Measurements from ENCODE around the gene MLYCD. TPM values are rescaled to one million over a fixed set of nuclear protein-coding genes. Genes with fewer than 3 reads are reported as not detected.

The MLYCD gene
- total RNA-seq, 1 donor from 2014 or later, result 7.0 TPM

DNA sequence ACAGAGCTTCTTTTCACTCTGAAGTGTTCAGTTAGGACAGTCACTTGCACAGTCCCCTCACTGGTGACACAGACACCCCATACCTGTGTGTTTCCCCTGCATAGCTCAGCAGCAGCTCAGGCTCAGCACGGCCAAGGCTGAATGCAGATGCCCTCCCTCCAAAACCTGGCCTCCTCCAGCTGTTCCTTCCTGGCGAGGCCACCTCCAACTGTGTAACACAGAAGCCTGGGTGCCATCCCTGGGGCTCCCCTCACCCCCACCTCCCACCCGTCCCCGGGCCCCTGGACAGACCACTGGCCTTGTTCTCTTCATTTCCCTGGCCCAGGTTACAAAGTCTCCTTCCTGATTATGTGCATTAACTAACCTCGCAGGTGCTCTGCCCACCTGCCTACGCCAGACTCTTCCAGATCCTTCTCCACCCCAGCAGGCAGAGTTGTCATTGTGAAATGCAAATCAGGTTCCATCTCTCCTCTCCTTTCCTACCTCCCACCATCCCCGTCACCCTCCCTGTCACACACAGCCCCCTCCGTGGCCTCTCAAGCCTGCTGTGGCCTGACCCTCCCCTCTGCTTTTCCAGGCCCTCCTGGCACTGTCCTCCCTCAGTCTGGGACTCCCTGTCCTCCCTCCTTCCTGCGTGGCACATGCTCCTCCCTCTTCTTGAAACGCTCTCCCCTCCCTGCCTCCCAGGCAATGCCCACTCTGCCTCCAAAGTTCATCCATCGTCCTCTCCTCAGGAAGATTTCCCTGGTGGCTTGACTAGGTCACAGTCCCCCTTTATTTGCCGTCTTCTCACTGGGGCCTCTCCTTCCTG is 26.4 kb downstream of the MLYCD start:
- no peak for DNase-seq (ENCODE audit: low spot score)

DNA sequence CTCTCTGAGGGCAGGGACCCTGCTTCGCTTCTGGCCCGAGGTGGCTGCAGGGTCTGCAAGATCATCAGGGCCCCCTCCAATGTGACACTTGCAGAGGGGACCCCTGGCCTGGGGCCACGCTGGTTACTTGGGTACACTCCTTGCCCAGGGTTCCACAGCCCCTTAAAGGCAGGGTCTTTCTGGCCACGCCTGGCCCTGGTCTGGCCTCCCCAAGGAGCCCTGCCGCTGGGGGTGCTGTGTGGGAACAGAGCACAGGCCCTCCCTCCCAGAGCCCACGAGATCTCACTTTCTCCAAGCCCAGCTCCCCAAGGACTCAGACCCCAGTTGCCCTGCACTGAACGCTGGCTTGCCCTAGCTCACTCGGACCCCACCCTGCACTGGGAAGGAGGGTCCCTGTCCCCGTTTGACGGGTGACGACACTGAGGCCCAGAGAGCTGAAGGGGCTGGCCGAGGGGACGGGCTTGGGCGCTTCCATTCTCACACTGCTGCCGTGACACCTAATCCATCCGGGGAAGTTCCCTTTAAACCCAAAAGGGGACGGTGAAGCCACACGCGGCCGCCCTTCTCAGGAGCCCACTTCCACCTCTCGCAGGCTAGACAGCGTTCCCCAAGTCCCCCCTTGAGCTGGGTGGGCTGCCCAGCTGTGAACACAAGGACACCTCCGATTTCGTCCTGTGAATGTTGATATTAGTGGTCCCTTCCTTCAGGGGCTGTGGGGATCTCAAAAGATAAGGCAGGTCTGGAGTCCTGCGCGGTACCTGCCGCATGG is 27.2 kb downstream of the MLYCD start:
- DNase-seq (ENCODE audit: low spot score), result no peak

GRCh38 chr16:83926726-83927397 is 27.9 kb downstream of the MLYCD start:
- peak; percentile 61 for DNase-seq (ENCODE audit: low spot score)

DNA sequence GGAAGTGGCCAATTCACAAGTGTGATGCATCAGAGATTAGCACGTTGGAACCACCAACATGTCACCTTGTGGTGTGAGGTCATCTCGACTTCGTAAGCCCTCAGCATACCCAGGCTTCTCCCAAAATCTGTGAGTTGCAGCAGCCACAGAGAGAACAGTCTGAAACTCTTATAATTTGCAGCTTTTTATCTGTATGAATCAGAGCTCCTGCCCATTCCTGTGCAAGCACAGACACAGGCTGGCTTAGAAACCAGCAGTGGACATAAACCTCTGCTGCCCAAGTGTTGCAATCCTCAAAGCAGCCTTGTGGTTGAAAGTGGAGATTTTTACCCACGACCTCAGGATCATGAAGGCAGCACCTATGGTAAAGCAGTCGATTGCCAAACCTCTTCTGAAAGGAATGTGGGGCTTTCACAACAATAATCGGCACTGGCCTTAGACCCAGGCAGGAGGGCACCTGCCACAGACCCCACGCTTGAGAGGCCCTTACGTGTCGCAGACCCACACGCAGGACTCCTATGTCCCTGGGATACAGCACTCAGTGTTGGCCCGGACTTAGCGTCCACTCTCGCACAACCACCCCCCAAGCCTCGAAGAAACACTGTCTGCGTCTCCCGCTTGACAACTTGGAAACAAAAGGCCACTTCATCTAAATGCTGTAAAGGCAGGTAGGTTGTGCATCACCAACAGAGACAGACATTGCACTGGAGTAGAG is 29.6 kb downstream of the MLYCD start:
- peak; percentile 55 for DNase-seq (ENCODE audit: low spot score)

- DNase-seq (ENCODE audit: low spot score), result no peak
These were observed 31.1 kb downstream of the MLYCD start for GRCh38 chr16:83929811-83930555.

DNA sequence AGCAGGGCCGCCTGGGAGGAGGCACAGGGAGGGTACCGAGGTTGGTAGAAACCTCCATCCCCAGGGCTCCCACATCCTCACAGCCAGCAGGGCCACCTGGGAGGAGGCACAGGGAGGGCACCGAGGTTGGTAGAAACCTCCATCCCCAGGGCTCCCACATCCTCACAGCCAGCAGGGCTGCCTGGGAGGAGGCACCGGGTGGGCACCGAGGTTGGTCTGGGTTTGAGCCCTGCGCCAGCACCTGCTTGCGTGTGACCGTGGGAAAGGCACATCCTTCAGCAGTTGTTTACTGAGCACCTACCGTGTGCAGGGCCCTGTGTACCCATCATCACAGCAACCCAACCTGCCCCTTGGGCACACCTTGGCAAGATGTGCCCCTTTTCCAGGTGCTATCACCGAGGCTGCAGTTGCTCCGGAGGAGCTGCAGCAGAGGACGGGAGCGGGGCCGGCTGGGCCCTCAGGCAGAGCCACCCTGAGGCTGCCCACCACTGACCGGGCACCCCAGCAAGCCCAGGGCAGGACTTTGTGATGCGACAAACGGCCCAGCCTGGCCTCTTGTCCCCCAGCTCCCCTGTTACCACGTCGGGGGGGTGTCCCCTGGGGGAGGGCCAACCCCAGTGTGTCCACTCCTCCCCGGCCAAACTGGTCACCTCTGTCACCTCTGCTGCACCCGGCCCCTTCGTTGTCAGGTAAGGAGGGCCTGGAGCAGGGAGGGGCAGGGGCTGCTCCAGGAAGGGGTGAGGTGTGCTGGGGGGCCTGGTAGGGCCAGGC is 32.0 kb downstream of the MLYCD start:
- DNase-seq (ENCODE audit: low spot score), result no peak

DNA sequence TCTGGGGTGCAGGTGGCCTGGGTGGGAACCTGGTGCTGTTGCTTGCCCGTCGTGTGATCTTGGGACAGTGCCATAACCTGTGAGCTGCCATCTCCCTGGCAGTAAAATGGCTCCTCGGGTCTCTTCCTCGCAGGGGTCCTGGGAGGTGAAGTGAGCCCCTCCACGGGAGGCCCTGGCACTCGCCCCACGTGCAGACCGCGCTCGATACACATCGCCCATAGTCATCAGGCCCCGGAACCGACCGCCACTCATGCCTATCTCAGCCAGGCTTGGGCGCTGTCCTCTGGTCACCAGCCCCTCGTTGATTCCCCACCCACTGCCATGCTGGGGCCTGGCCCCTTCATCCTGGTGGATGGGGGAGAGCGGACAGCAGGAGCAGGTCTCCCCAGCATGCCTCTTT is 32.6 kb downstream of the MLYCD start:
- DNase-seq (ENCODE audit: low spot score), result no peak

GRCh38 chr16:83932304-83932703 is 33.4 kb downstream of the MLYCD start:
- DNase-seq (ENCODE audit: low spot score), result no peak

GRCh38 chr16:83932955-83933673 is 34.2 kb downstream of the MLYCD start:
- no peak for DNase-seq (ENCODE audit: low spot score)

GRCh38 chr16:83933885-83934683 is 35.2 kb downstream of the MLYCD start:
- DNase-seq (ENCODE audit: low spot score), result no peak

GRCh38 chr16:83934684-83934977 is 35.7 kb downstream of the MLYCD start:
- DNase-seq (ENCODE audit: low spot score), result no peak

DNA sequence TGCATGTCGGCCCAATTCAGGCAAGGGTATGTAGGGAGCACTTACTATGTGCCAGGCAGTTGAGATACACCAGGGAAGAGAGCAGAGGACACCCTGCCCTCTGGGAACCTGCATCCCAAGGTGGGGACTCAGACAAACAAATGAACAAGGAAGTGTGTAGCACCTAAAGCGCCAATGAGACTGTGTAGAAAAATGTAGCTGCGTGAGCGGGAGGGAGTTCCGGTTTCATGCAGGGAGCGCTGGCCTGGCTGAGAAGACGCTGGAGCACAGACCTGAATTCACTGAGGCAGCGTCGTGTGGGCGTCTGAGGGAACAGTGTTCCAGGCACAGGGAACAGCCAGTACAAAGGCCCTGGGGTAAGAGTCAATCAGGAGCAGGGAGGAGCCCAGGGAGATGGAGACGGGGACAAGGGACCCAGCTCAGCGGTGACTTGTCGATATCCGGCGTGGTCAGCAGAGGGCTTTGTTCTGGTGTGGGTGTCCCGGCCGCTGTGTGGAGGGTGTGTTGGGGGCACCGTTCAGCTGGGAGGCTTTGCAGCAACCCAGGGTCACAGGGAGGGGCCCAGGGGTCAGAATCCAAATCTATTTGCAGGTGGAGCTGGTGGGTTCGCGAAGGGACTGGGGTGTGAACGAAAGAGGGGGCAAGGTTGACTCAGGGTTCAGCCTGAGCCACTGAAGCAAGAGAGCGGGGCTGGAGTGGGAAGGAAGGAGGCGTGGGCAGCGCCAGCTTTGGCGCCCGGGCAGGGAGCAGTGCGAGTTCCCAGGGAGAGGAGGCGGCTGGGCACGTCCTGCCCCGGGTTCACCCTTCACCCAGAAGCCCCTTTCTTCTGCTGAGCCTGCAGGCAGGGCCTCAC is 36.3 kb downstream of the MLYCD start:
- no peak for DNase-seq (ENCODE audit: low spot score)

DNA sequence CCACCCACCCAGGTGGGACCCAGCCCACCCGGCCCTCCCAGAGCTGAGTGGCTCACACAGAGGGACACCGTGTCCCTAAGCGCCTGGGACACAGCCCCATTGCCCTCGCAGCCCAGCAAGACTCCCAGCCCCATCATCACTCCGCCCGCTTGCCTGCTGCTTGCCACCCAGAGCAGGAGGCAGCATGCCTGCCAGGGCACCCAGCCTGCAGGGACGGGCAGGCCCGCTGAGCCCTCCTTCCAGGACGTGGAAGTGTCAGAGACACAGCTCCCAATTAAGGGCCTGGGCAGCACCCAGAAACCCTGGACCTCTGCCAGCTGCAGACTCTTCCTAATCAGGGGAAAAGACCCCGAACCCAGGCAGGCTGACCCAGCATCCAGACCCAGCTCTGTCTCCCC is 36.9 kb downstream of the MLYCD start:
- no peak for DNase-seq (ENCODE audit: low spot score)

- no peak for DNase-seq (ENCODE audit: low spot score)
These were observed 37.8 kb downstream of the MLYCD start for GRCh38 chr16:83936581-83937165.

- DNase-seq (ENCODE audit: low spot score), result no peak
These were observed 38.4 kb downstream of the MLYCD start for GRCh38 chr16:83937267-83937666.

GRCh38 chr16:83937922-83938885 is 39.3 kb downstream of the MLYCD start:
- DNase-seq (ENCODE audit: low spot score), result no peak

Data from umbilical cord (tissue), 2 donors.